GF-D8 (cell line): ENCODE data around the gene ANTKMT.
"Not testable (repeated sequence)": the region's sequence is repeated elsewhere in the genome, so short reads cannot be mapped to it uniquely, and the experiment has no call there.

Experiments used
- DNase-seq: peaks from one replicate; lab custom pipeline; 2025; lab: John Stamatoyannopoulos, UW

Gene ANTKMT

GRCh38 chr16:728131-728889 lies 7.4 kb downstream of the ANTKMT start:
- DNase-seq, result peak; percentile 61

- no peak for DNase-seq
Observed at GRCh38 chr16:728890-729744, 8.2 kb downstream of the ANTKMT start.

GRCh38 chr16:729768-730665 lies 9.1 kb downstream of the ANTKMT start:
- no peak for DNase-seq

GRCh38 chr16:730666-731509 lies 9.9 kb downstream of the ANTKMT start:
- DNase-seq, result no peak

- DNase-seq, result no peak
Observed at GRCh38 chr16:732332-732731, 11.4 kb downstream of the ANTKMT start.

- DNase-seq, result no peak
Observed at GRCh38 chr16:732936-733335, 12.0 kb downstream of the ANTKMT start.

- DNase-seq, result no peak
Observed at GRCh38 chr16:733382-734207, 12.6 kb downstream of the ANTKMT start.

GRCh38 chr16:734208-734980 lies 13.4 kb downstream of the ANTKMT start:
- DNase-seq, result no peak

- no peak for DNase-seq
Observed at GRCh38 chr16:734981-735881, 14.3 kb downstream of the ANTKMT start.

- DNase-seq, result no peak
Observed at GRCh38 chr16:735982-736453, 15.1 kb downstream of the ANTKMT start.

GRCh38 chr16:736936-737481 lies 16.1 kb downstream of the ANTKMT start:
- no peak for DNase-seq

- DNase-seq, result no peak
Observed at GRCh38 chr16:739560-740458, 18.9 kb downstream of the ANTKMT start.

- DNase-seq, result no peak
Observed at GRCh38 chr16:740459-740763, 19.5 kb downstream of the ANTKMT start.

GRCh38 chr16:740764-741505 lies 20.0 kb downstream of the ANTKMT start, which contains the start of gene CIAO3:
Gene CIAO3, minus strand, starts transcription at chr16:740997. Its CDS starts 12 bp downstream, at chr16:740985.
- peak; percentile 53 for DNase-seq

GRCh38 chr16:741986-742629 lies 21.2 kb downstream of the ANTKMT start:
- no peak for DNase-seq

- not testable (repeated sequence) for DNase-seq
Observed at GRCh38 chr16:742894-743293, 21.9 kb downstream of the ANTKMT start.
